ENCODE measurements around the gene NUDT14.

DNA sequence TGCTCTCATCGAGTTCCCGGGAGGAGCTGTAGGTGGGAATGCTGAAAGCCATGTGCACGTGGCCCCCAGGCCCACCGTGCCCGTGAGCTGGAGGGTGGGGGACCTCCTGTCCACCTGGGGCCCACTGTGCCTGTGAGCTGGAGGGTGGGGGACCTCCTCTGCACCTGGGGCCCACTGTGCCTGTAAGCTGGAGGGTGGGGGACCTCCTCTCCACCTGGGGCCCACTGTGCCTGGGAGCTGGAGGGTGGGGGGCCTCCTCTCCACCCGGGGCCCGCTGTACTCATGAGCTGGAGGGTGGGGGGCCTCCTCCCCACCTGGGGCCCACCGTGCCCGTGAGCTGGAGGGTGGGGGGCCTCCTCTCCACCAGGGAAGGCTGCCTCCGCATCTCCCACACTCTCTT is 13.9 kb upstream of the NUDT14 start:
- TF ChIP-seq ZBTB48 (tag by site-specific recombination; IDR thresholded peaks at IDR 0.05) = no peak
- TF ChIP-seq ZNF292 (tag by site-specific recombination; IDR thresholded peaks at IDR 0.05; ENCODE audit: borderline replicate concordance, low read depth) = no peak
- TF ChIP-seq ZSCAN30 (tag by site-specific recombination; IDR thresholded peaks at IDR 0.05) = no peak
- no peak for TF ChIP-seq KLF9 (tag by site-specific recombination; IDR thresholded peaks at IDR 0.05; ENCODE audit: low read depth)
- no peak for TF ChIP-seq YY1 (tag by site-specific recombination; IDR thresholded peaks at IDR 0.05)
- TF ChIP-seq, protein P1, sequence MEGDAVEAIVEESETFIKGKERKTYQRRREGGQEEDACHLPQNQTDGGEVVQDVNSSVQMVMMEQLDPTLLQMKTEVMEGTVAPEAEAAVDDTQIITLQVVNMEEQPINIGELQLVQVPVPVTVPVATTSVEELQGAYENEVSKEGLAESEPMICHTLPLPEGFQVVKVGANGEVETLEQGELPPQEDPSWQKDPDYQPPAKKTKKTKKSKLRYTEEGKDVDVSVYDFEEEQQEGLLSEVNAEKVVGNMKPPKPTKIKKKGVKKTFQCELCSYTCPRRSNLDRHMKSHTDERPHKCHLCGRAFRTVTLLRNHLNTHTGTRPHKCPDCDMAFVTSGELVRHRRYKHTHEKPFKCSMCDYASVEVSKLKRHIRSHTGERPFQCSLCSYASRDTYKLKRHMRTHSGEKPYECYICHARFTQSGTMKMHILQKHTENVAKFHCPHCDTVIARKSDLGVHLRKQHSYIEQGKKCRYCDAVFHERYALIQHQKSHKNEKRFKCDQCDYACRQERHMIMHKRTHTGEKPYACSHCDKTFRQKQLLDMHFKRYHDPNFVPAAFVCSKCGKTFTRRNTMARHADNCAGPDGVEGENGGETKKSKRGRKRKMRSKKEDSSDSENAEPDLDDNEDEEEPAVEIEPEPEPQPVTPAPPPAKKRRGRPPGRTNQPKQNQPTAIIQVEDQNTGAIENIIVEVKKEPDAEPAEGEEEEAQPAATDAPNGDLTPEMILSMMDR (tag by site-specific recombination; IDR thresholded peaks at IDR 0.05) = no peak
- no peak for TF ChIP-seq ZNF530 (tag by site-specific recombination; IDR thresholded peaks at IDR 0.05; ENCODE audit: low read depth)
- TF ChIP-seq ZNF23 (tag by site-specific recombination; IDR thresholded peaks at IDR 0.05; ENCODE audit: borderline replicate concordance) = no peak

All from HEK293 (cell line).